Measurements from ENCODE around the gene TCAIM.

The TCAIM gene

DNA sequence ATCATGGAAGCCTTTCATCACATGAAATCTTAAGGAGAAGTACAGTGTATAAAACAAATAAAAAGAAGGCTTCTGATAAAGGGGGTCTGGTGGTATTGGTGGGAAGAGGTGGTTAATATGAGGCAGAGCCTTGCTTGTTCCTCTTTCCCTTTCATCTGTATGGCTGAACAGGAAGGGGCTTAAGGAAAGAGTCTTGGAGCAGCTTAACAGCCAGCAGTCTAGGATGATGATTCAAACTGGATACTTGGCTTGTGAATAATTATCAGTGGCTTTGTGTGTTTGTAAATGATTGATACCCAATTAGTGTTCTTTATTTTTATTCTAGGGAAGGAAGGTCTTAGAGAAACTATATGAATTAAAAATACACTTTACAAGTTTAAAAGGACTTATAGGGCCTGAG lies 29.1 kb upstream of the TCAIM start:
- in situ Hi-C loops (cut with HindIII; ENCODE audit: low sequenced_read_pairs): no loop called here
- no peak overlapping the region for H3K4me3 ChIP-seq (ENCODE audit: low read depth, low read length)
- DNase-seq (ENCODE audit: low read depth, low spot score): no peak
- TF ChIP-seq, protein P1, sequence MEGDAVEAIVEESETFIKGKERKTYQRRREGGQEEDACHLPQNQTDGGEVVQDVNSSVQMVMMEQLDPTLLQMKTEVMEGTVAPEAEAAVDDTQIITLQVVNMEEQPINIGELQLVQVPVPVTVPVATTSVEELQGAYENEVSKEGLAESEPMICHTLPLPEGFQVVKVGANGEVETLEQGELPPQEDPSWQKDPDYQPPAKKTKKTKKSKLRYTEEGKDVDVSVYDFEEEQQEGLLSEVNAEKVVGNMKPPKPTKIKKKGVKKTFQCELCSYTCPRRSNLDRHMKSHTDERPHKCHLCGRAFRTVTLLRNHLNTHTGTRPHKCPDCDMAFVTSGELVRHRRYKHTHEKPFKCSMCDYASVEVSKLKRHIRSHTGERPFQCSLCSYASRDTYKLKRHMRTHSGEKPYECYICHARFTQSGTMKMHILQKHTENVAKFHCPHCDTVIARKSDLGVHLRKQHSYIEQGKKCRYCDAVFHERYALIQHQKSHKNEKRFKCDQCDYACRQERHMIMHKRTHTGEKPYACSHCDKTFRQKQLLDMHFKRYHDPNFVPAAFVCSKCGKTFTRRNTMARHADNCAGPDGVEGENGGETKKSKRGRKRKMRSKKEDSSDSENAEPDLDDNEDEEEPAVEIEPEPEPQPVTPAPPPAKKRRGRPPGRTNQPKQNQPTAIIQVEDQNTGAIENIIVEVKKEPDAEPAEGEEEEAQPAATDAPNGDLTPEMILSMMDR (IDR thresholded peaks at IDR 0.05; ENCODE audit: low read depth, low read length): no peak

- in situ Hi-C loops (cut with HindIII; ENCODE audit: low sequenced_read_pairs): no loop called here
- no peak for DNase-seq (ENCODE audit: low read depth, low spot score)
- TF ChIP-seq, protein P1 (IDR thresholded peaks at IDR 0.05; ENCODE audit: low read depth, low read length): no peak
- H3K4me3 ChIP-seq (ENCODE audit: low read depth, low read length): no peak overlapping the region
These were observed 19.7 kb upstream of the TCAIM start for GRCh38 chr3:44318891-44319311.

GRCh38 chr3:44321335-44321734 lies 17.2 kb upstream of the TCAIM start:
- no peak overlapping the region for H3K4me3 ChIP-seq (ENCODE audit: low read depth, low read length)
- TF ChIP-seq, protein P1 (IDR thresholded peaks at IDR 0.05; ENCODE audit: low read depth, low read length): no peak
- DNase-seq (ENCODE audit: low read depth, low spot score): no peak
- in situ Hi-C loops (cut with HindIII; ENCODE audit: low sequenced_read_pairs): no loop called here

GRCh38 chr3:44323341-44323955 lies 15.1 kb upstream of the TCAIM start:
- TF ChIP-seq, protein P1 (IDR thresholded peaks at IDR 0.05; ENCODE audit: low read depth, low read length): peak; percentile 86
- H3K4me3 ChIP-seq (ENCODE audit: low read depth, low read length): no peak overlapping the region
- in situ Hi-C loops (cut with HindIII; ENCODE audit: low sequenced_read_pairs): no loop called here
- peak; percentile 68 for DNase-seq (ENCODE audit: low read depth, low spot score)

- no peak for DNase-seq (ENCODE audit: low read depth, low spot score)
- in situ Hi-C loops (cut with HindIII; ENCODE audit: low sequenced_read_pairs): no loop called here
- no peak overlapping the region for H3K4me3 ChIP-seq (ENCODE audit: low read depth, low read length)
- TF ChIP-seq, protein P1 (IDR thresholded peaks at IDR 0.05; ENCODE audit: low read depth, low read length): no peak
These were observed 14.0 kb upstream of the TCAIM start for GRCh38 chr3:44324584-44324983.

GRCh38 chr3:44326019-44326418 lies 12.5 kb upstream of the TCAIM start:
- peak; percentile 25 for DNase-seq (ENCODE audit: low read depth, low spot score)
- no peak overlapping the region for H3K4me3 ChIP-seq (ENCODE audit: low read depth, low read length)
- TF ChIP-seq, protein P1 (IDR thresholded peaks at IDR 0.05; ENCODE audit: low read depth, low read length): no peak
- in situ Hi-C loops (cut with HindIII; ENCODE audit: low sequenced_read_pairs): no loop called here
